Measurements from ENCODE around the gene SLC13A4.
"Not testable (repeated sequence)": the region's sequence is repeated elsewhere in the genome, so short reads cannot be mapped to it uniquely, and the experiment has no call there.

SLC13A4 gene

GRCh38 chr7:135748770-135749169 lies 20.8 kb upstream of the SLC13A4 start, which contains the start of gene FAM180A:
Gene FAM180A, minus strand, starts transcription at chr7:135748813. Its CDS starts 233 bp downstream, at chr7:135748580.
- DNase-seq: no peak

DNA sequence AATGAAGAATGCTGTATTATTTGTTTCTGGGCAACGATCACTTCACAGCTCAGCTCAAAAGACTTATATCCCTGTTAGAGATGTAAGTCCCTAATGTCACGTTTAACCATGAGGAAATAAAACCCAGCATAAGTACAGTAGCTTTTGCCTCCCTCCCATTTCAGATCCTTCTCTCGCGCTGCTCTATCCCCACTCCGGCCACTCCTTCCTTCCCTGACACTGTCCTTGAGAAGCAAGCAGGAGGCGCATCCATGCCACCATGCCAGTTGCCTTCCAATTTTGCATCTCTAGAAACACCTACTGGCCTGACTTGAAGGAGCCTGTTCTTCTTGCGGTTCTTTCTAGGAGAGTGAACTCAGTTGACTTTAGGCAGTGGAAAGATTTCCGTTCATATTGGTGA lies 19.4 kb upstream of the SLC13A4 start:
- DNase-seq: no peak

- no peak for DNase-seq
These were observed 17.8 kb upstream of the SLC13A4 start for GRCh38 chr7:135745703-135746312.

- DNase-seq: no peak
These were observed 17.1 kb upstream of the SLC13A4 start for GRCh38 chr7:135744938-135745702.

GRCh38 chr7:135743907-135744731 lies 16.1 kb upstream of the SLC13A4 start:
- DNase-seq: no peak

DNA sequence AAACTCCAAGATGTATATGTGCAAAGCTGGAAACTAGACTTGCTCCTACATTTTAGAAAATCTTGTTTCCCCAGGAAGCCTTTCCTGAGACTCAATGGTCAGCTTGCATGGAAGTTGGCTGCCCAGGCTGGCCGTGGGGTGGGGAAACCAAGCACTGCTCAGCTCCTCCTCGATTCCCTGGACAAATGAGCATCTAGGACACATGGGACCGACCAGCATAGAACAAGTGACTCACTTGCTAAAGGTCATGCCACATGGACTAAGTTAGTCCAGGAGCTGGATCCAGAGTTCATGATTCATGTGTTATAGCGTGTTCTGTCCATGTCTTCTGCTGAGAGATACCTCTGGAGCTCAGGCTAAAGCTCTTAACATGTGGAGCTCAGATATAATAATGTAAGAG lies 14.4 kb upstream of the SLC13A4 start:
- no peak for DNase-seq

DNA sequence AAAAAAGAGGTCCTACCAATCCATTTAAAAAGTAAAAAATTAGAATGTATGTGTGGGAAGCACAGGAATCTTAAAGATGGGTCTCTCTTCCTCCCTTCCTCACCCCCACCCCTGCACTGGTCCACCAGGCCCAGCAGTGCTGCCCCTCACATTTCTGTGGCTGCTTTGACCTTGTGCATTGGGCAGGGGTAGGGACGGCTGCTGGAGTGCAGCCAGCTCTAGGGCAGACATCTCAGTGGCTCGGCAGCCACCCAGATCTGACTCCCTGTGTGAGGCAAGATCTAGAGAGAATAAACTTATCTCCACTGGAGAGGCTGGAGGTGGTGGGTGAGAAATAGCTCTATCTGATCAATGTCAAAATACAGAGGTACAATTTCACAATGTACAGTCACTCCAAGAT lies 13.9 kb upstream of the SLC13A4 start:
- peak; percentile 11 for DNase-seq

GRCh38 chr7:135740889-135741288 lies 12.9 kb upstream of the SLC13A4 start:
- DNase-seq: no peak

DNA sequence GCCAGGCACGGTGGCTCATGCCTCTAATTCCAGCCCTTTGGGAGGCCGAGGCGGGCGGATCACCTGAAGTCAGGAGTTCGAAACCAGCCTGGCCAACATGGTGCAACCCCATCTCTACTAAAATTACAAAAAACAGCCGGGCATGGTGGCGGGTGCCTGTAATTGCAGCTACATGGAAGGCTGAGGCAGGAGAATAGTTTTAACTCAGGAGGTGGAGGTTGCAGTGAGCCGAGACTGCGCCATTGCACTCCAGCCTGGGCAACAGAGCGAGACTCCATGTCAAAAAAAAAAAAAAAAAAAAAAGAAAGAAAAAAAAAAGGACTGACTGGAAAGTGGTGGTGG lies 9.3 kb upstream of the SLC13A4 start:
- not testable (repeated sequence) for DNase-seq

DNA sequence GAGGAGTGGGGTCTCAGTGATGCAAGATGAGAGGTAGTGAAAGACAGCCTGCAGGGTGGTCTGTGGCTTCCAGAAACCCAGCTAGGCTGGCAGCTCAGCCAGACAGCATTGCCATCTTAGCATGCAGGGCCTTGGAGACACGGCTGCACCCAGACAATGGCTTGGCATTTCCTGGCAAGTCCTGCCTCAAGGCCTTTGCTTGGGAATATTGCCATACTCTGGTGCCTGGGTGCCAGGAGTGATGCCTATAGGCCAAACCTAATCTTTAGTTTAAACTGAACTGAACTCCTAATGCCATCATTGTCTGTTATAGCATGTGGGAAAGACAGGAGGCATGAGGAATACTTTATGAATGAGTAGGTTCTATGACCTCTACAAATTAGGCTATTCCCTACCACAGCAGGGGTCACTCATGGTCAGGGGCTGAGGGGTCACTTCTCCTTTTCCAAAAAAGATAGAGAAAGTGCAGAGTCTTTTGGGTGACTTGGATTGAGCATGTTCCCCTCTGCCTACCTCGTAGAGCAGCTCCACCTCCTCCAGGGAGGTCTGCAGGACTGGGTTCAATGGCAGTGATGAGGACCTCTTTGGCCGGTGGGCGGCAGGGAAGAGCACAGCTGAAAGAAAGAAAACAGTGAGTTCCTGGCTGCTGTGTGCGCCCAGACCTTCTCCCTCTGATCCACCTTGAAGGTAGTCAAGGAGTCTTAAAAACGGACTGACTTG lies 8.8 kb upstream of the SLC13A4 start:
- DNase-seq: no peak

- DNase-seq: no peak
These were observed 6.3 kb upstream of the SLC13A4 start for GRCh38 chr7:135734343-135734689.

GRCh38 chr7:135733603-135734342 lies 5.8 kb upstream of the SLC13A4 start:
- DNase-seq: no peak

DNA sequence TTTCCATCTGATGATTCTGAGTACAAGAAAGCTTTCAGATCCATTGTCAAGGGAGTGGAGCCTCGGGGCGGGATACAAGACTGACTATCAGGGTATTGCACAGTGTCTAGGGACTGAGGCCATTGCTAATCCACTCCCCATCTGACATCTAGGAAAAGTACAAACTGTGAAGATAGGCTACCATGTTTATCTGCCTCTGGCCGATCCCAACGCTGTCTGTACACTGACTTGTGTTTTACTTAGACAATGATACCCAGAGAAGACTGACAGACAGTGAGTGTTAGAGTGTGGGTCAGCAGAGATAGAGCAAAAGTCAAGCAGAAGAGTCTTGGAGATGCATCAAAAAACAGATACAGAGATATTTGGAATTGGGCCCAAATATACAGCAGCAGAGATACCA lies 3.1 kb upstream of the SLC13A4 start:
- DNase-seq: peak; percentile 43

DNA sequence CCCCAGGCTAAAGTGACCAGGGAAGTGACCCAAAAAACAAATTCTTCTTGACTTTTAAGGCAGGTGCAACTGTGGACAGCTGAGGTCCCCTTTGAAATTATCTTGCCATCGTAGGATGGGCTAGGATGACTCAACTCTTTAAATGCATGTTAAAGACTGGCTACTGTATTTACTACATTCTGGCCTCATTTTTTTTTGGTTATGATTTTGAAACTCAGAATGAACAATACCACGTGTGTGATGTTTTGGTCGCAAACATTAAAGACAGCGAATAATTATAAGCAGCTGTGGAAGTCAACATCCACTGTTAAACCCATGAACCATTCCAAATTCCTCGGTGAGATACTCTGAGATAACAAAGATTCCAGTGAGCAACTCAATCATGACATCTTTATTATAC lies 1.2 kb upstream of the SLC13A4 start:
- no peak for DNase-seq

DNA sequence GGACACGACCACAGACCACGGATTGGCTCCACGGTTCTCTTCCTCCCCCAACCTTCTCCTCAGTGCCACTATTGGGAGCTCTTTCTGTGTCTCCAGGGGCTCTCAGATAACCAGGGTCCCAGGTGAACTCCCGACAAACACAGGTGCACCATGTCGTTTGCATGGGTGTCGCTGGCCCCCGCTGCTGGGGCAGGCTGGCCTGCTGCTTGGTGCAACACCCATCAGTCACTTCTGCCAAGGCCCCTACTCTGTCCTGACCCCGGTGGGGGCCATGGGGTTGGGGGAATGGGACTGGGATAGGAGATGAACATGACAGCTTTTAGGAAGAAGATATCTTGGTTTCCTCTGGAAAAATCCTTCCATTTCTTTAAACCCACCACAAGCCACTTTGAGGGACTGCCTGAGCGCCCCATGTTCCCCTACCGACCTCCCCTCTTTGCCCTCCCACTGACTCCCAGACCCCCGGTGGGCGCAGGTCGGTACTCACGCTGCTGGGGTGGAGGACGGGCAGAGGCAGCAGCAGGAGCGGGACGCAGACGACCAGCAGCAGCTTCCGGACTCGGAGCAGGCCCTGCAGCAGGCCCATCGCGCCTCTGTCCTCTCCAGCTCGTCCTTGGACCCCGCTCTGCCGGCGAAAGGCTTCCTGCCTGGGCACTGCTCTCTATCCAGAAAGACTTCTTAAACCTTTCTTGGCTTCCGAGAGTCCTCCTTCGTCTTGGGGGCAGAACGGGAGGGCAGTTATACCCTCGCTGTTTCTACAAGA lies 894 bp downstream of the SLC13A4 start:
- DNase-seq: no peak

DNA sequence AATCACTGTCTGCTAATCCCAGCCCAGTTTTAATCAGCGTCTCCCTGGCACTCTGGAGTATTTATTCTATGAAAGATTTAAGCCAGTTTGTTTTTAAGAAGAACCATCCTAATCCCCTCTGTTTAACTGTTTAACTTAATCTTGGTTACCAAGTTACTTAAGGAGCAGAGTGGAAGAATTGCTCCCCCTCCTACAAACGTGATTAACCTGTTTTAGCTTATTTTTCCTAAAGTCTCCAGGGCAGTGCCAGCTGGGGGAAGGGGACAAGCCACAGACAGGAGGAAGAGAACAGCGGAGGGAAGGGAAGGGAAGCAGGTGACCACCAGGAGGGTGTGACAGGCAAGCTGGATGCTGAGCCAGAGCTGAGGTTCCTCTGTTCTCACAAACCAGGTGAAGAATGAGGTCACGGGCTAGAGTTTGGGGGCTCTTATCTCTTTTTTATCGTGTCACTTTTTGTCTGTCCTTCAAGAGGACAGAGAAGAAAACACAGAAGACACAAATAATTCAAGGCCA lies 1.7 kb downstream of the SLC13A4 start:
- DNase-seq: no peak

DNA sequence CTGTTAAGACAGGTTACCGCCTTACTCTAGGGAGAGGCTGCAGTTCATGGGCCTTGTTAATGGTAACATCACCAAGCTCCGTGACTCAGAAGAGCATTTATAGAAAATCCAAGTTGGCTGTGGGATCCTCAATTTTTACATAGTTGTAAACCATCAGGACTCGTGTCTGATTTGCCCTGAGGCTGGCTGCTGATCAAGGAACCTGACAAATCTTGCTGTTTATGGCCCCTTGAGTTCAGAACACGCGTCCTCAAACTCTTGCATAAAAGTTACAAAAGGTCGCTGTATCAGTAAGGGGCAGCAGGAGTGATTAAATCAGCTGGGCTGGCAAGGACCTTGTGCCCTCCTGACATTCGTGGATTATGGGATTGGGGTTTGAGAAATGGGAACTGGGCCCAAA lies 4.6 kb downstream of the SLC13A4 start:
- DNase-seq: no peak

- DNase-seq: no peak
These were observed 6.7 kb downstream of the SLC13A4 start for GRCh38 chr7:135721198-135721820.

GRCh38 chr7:135719688-135720087 lies 8.3 kb downstream of the SLC13A4 start:
- DNase-seq: no peak

- no peak for DNase-seq
These were observed 9.1 kb downstream of the SLC13A4 start for GRCh38 chr7:135718794-135719437.

GRCh38 chr7:135718219-135718618 lies 9.8 kb downstream of the SLC13A4 start:
- DNase-seq: no peak
